BE2C (cell line): Measurements from ENCODE around the gene PHYHD1.

Experiments
- DNase-seq: peaks from one replicate; pipeline ENCODE4 v3.0.0-alpha.2; 2020
- H3K27me3 ChIP-seq: fragments of 250-450 bp; sonication (Bioruptor Pico); 2 replicates; pipeline ENCODE4 v1.5.1; 2020; ENCODE audit warnings: mild to moderate bottlenecking
- H3K36me3 ChIP-seq: fragments of 250-450 bp; sonication (Bioruptor Pico); 2 replicates; pipeline ENCODE4 v1.5.1; 2020; ENCODE audit warnings: mild to moderate bottlenecking
- H3K4me1 ChIP-seq: fragments of 250-450 bp; sonication (Bioruptor Pico); 2 replicates; pipeline ENCODE4 v1.5.1; 2020
- H3K4me3 ChIP-seq: 2 replicates; pipeline ENCODE4 v1.5.1; 2011; ENCODE audit warnings: low read depth, low read length
- H3K9me3 ChIP-seq: fragments of 250-450 bp; sonication (Bioruptor Pico); 2 replicates; pipeline ENCODE4 v1.5.1; 2020
- TF ChIP-seq, protein P1 (sequence below): IDR thresholded peaks from 2 replicates; pipeline ENCODE4 v1.5.1; 2012; ENCODE audit warnings: mild to moderate bottlenecking, low read depth, low read length

The PHYHD1 gene

DNA sequence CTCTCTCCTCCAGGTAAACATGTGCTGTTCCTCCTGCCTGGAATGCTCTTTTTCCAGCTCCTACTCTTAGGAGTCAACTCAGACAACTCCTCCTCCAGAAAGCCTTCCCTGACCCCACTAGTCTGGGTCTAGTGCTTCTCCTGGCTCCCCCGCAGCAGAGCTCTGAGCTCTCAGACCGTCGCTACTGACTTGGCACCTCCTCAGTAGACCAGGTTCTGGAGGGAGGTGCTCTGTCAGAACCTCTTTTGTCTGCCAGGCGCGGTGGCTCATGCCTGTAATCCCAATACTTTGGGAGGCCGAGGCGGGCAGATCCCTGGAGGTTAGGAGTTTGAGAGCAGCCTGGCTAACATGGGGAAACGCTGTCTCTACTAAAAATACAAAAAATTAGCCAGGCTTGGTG, 35.4 kb upstream of the PHYHD1 start:
- Histone ChIP-seq H3K9me3 (no peaks in the 10 kb centered on the region), H3K36me3 (peaks cover 36% of the 10 kb centered on the region), H3K4me1 (no peaks in the 10 kb centered on the region)

DNA sequence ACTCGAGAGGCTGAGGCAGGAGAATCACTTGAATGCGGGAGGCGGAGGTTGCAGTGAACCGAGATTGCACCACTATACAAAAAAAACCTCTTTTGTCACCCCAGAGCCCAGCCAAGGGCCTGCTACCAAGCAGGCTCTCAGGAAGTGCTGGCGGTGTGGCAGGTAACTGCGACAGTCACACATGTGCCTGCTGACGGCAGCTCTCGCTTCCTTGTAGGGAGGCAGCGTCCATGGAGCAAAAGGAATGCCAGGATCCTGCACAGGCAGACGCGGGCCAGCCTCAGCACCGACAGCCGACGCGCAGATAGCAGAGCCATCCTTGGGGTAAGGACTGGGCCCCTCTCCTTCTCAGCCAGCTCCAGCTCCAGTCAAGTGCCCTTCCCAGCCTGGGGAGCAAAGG, 35.0 kb upstream of the PHYHD1 start:
- Histone ChIP-seq H3K4me3 (no peak overlapping the region), H3K36me3 (peaks cover 36% of the 10 kb centered on the region), H3K9me3 (no peaks in the 10 kb centered on the region), H3K4me1 (no peaks in the 10 kb centered on the region), H3K27me3 (no peaks in the 10 kb centered on the region)
- DNase-seq: no peak
- TF ChIP-seq, protein P1, sequence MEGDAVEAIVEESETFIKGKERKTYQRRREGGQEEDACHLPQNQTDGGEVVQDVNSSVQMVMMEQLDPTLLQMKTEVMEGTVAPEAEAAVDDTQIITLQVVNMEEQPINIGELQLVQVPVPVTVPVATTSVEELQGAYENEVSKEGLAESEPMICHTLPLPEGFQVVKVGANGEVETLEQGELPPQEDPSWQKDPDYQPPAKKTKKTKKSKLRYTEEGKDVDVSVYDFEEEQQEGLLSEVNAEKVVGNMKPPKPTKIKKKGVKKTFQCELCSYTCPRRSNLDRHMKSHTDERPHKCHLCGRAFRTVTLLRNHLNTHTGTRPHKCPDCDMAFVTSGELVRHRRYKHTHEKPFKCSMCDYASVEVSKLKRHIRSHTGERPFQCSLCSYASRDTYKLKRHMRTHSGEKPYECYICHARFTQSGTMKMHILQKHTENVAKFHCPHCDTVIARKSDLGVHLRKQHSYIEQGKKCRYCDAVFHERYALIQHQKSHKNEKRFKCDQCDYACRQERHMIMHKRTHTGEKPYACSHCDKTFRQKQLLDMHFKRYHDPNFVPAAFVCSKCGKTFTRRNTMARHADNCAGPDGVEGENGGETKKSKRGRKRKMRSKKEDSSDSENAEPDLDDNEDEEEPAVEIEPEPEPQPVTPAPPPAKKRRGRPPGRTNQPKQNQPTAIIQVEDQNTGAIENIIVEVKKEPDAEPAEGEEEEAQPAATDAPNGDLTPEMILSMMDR: no peak

More for the DNA sequence above, 35.4 kb upstream of the PHYHD1 start:
- H3K27me3 ChIP-seq: no peaks in the 10 kb centered on the region
- TF ChIP-seq, protein P1: no peak
- no peak for DNase-seq
- H3K4me3 ChIP-seq: no peak overlapping the region

DNA sequence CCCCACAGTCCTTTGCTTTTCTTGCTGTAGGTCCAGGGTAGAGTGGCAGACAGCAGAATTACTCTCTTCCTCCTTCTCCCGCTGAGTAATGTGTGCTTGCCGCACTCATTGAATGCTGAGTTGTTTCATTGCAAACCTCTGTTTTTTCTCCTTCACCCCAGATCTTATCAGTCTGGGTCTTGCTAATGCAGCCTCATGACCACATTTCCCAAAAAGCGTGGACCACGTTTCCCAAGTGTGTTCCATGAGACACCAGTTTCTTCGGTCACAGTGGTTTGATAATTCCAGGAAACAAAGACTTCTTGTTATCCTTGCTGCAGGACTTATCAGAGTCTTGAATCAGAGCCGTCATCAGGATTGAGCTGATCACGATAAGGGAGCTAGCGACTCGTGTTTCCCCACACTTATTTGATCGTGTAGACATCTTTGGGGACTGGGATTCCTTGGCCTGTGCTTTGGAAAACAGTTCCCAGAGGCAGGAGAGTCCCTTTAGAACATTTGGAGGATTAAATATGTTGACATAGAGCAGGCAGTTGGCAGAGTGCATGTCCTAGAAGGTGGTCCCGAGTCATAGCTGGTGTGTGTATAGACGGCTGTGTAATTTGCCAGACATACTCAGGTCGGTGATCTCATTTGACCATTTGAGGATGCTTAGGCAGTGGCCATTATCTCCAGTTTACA, 34.4 kb upstream of the PHYHD1 start:
- no peaks in the 10 kb centered on the region for H3K27me3 ChIP-seq
- TF ChIP-seq, protein P1: no peak
- H3K36me3 ChIP-seq: peaks cover 39% of the 10 kb centered on the region
- no peak overlapping the region for H3K4me3 ChIP-seq
- H3K9me3 ChIP-seq: no peaks in the 10 kb centered on the region
- H3K4me1 ChIP-seq: no peaks in the 10 kb centered on the region
- no peak for DNase-seq

DNA sequence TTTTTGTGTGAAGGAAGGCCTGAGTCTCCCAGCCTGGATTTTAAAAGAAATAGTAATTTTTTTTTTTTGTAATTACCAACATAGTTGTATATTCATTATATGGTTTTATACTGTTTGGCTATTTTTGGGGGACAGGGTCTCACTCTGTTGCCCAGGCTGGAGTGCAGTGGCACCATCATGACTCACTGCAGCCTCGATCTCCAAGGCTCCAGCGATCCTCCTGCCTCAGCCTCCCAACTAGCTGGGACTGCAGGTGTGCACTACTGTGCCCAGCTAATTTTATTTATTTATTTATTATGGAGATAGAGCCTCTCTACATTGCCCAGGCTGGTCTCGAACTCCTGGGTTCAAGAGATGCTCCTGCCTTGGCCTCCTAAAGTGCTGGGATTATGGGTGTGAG, 33.7 kb upstream of the PHYHD1 start:
- TF ChIP-seq, protein P1: no peak
- Histone ChIP-seq H3K4me1 (no peaks in the 10 kb centered on the region), H3K36me3 (peaks cover 41% of the 10 kb centered on the region)

DNA sequence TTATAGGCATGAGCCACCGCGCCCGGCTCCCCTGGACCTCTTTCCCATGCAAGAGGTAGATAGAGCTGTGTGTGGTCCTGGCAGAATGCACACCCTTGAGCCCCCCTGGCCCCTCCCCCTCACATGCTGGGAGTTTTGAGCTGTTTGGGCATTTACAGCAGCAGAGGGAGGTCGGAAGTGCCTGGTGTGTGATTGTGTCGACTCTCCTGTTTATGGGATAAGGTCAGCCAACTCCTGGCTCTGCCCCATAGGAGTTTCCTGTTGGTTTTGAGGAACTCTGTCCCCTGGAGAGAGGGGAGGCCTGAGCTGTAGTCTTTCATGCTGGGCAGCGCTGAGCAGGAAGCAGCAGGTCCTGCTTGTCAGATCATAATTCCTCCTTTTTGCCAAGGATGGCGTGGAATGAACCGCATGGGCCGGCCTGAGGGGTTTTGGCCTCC, 32.9 kb upstream of the PHYHD1 start:
- DNase-seq: no peak
- Histone ChIP-seq H3K9me3 (no peaks in the 10 kb centered on the region), H3K4me3 (no peak overlapping the region), H3K4me1 (no peaks in the 10 kb centered on the region), H3K27me3 (no peaks in the 10 kb centered on the region), H3K36me3 (peaks cover 48% of the 10 kb centered on the region)
- TF ChIP-seq, protein P1: no peak

More for the DNA sequence above, 33.7 kb upstream of the PHYHD1 start:
- H3K27me3 ChIP-seq: no peaks in the 10 kb centered on the region
- H3K4me3 ChIP-seq: no peak overlapping the region
- no peaks in the 10 kb centered on the region for H3K9me3 ChIP-seq
- DNase-seq: no peak
